Measurements from ENCODE around the gene ATP5MG.
A peak's percentile ranks its signal among the peaks of the same experiment; 100 is the strongest.

ATP5MG gene

DNA sequence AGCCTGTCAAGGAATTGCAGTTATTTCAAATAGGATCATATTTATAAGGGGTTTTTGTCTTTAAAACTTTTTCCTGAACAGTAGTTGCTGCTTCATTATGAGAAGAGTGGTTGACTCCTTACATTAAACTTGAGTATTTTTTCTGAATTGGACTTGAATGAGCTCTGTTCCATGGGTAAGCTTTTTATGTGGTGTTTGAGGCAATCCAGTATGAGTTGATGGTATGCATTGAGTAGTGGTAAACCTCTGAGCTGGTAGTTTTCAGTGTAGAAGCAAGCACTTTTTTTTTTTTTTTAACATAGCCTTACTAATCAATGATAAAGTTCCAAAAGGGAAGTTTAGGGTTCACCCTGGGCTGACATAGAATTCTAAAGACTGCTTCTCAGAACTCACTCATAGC is 38.2 kb downstream of the ATP5MG start:
- no peak for DNase-seq

DNA sequence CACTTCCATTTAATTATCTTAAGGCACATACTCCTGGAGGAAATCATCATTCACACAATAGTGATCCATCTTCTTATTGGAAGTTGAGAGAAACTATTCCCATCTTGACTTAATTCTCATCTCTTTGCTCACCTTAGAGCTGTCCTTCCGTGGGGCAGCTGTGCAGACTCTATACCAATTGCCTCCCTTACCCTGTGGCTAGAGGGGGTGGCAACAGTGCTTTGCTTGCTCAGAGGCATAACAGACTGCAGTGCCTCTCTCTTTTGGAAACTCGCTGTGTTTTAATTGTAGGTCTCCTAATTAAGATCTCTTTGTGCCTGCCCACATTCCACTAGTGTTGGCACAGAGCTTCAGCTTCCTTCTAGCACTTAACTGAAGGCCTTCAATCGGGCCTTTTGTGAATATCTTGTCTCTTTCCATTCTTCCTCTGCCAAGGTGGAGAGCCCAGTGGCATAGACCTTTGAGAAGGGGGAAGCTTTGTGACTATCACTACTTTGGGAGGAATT is 40.4 kb downstream of the ATP5MG start:
- peak in 4 of 58 donors; percentile 12 to 45 (median 21) for DNase-seq

DNA sequence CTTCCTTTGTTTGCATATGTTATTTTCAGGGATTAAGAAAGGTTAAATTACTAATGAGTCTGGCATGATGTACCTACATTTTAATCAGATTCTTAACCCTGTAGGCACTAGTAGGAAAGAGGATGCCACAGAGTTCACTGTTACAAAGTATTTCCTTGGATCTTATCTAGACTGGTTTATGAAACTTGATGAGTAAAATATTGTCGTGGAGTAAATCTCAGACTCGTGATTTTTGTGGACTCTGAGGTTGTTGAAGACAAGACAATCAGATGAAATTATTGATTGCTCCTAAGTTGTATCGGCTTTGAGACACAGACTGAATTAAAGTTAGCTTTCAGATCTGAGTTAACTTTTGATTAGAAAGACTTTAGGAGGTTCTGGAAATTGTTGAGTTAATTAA is 40.9 kb downstream of the ATP5MG start:
- no peak for DNase-seq

DNA sequence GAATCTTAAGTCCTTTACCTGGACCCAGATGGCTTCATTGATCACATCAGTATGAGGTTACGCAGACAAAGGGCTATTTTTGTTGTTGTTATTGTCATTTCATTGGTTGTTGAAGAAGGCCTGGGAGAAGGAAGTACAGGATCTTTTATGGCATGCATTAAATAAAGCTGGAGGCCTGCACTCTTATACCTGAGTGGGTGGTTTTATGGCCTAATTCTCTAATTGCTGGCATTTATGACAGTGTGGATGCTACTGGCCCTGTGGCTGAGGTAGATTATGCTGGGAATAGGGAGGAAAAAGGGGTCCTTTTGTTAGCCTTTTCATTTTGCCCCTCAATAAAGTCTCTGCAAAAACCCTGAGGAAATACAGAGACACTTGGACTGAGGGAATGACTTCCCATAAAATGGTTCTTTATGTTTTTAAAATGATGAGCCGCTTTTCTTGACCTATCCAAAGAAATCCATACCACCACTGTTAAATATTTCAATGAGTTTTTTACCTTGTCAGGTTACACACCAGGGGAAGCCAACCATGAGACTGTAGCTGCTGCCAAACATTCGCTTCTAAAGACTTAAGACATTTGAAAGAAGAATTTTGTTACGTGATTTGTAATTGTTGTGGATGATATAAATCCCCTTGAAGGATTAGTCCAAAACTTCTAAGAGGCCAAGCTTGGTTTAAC is 41.6 kb downstream of the ATP5MG start:
- DNase-seq: no peak

DNA sequence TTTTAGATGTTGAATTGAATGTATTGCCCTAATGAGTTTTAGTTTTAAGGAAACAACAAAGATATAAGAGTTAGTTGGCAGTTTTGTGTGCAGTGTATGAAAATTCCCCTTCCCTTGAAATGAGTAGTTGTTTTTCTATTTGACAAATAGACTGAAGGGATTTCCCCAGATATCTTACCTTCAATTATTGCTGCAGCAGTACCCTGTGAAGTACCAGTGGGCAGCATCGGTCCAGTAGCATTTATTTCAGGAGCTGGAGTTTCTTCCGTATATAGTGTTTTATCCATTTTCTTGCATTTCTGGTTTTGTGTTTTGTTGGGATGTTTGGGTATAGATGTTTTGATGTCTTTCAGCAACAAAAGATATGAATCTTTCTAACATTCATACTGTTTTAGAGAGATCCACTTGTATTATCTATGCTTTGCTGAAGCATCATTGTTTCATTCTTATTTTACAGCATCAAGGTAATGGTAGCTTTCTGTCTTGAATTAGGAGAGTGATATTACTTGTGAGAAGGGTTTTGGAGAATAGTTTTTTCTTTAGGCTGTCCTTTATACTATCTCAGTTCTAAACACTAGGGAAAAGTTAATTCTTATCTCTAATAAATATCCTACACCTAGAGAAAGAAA is 42.3 kb downstream of the ATP5MG start:
- no peak for DNase-seq

DNA sequence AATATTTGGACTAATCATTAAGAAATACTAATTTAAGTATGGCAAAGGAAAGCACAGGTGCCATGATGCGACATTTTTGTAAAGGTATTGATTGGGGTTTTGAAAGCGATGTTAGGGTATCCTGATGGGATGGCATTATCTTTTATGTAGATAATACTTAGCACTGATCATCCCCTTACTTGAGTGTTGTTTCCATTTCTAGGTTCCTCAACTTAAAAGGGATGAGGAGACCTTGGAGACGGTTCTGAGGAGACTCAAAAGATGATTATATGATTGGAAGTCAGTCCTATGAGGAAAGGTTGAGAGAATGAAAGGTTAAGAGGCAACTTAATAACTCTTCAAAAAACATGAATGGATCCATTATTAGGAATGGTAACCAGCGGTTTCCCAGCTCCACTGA is 46.0 kb downstream of the ATP5MG start:
- no peak for DNase-seq

DNA sequence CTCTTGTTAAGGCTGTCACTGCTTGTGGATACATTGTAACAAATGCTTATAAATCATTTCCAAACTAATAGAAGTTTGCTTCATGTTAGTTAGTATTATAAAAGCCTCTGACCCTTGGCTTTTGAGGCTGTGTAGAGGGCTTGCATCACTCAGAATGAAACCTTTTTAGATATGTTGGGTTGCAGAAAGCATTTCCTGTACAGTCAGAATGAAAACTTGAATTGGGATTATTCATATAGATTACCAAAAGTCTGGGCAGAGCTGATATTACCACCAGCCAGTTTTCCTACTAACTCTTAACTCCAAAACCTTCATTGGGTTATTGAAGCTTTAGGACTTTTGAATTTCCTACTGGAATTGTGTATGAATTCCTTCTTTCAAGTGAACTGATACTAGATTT is 46.9 kb downstream of the ATP5MG start:
- no peak for DNase-seq

DNA sequence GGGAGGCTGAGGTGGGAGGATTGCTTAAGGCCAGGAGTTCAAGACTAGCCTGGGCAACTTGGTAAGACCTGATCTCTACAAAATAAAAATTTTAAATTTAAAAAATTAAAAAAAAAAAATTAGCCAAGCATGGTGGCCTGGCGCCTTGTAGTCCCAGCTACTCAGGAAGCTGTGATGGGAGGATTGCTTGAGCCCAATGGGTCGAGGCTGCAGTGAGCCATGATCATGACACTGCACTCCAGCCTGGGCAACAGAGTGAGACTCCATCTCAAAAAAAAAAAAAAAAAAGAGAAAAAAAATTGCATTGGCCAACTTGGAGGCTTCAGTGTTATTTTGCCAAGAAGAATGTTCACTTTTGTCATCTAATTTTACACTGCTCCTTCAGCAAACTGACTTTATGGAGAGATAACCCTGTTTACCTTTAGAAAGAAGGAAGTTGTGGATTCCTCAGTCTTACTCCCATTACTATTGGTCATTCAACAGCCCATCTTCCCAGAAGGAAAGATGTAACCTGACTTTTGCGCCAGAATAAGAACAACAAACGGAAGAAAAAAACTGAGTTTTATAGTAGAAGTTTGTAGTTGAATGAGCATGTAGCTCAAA is 48.0 kb downstream of the ATP5MG start:
- DNase-seq: no peak

DNA sequence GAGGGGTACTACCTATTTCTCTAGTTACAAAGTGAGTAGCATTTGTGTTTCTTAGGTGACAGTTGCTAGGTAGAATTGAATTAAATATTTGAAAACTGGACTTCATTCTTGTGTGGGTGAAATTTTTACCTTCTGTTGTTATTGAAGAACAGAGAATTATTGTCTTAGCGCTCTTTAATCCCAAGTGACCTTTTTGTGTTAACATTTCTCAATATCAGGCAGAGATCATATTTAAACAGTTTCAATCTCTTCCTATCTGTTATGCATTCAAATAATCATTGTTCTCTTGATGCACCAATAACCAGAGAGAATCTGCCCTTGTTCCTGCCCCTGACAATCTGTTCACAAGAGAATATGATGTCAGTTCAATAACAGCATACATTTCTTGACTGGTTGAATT is 49.0 kb downstream of the ATP5MG start:
- DNase-seq: no peak
